ENCODE data around the gene RAPGEF5.

The RAPGEF5 gene

GRCh38 chr7:22385326-22385725 lies 28.4 kb upstream of the RAPGEF5 start:
- intact Hi-C loops (cut with DNase I) = no loop called here
- no peak for DNase-seq

GRCh38 chr7:22380333-22380732 lies 23.4 kb upstream of the RAPGEF5 start:
- intact Hi-C loops (cut with DNase I) = no loop called here
- no peak for DNase-seq

- intact Hi-C loops (cut with DNase I) = no loop called here
- DNase-seq = peak in 1 of 10 donors; percentile 45
Observed at GRCh38 chr7:22378199-22378980, 21.4 kb upstream of the RAPGEF5 start.

- DNase-seq = peak in 2 of 10 donors; percentile 33 to 43
- intact Hi-C loops (cut with DNase I) = no loop called here
Observed at GRCh38 chr7:22377703-22378102, 20.7 kb upstream of the RAPGEF5 start.

GRCh38 chr7:22375359-22376048 lies 18.6 kb upstream of the RAPGEF5 start:
- intact Hi-C loops (cut with DNase I) = no loop called here
- DNase-seq = peak in 1 of 10 donors; percentile 25

- intact Hi-C loops (cut with DNase I) = no loop called here
- no peak for DNase-seq
Observed at GRCh38 chr7:22373911-22374310, 17.0 kb upstream of the RAPGEF5 start.

GRCh38 chr7:22373388-22373787 lies 16.4 kb upstream of the RAPGEF5 start:
- intact Hi-C loops (cut with DNase I) = no loop called here
- no peak for DNase-seq

GRCh38 chr7:22372863-22373262 lies 15.9 kb upstream of the RAPGEF5 start:
- intact Hi-C loops (cut with DNase I) = no loop called here

GRCh38 chr7:22371878-22372277 lies 14.9 kb upstream of the RAPGEF5 start:
- DNase-seq = no peak
- intact Hi-C loops (cut with DNase I) = no loop called here

More at GRCh38 chr7:22372863-22373262, 15.9 kb upstream of the RAPGEF5 start:
- no peak for DNase-seq

GRCh38 chr7:22364900-22365299 lies 7.9 kb upstream of the RAPGEF5 start:
- intact Hi-C loops (cut with DNase I) = no loop called here
- DNase-seq = peak in 2 of 10 donors; percentile 30 to 35

- intact Hi-C loops (cut with DNase I) = no loop called here
- peak in 1 of 10 donors; percentile 19 for DNase-seq
Observed at GRCh38 chr7:22363756-22364422, 6.9 kb upstream of the RAPGEF5 start.

- DNase-seq = no peak
- intact Hi-C loops (cut with DNase I) = no loop called here
Observed at GRCh38 chr7:22361795-22362194, 4.8 kb upstream of the RAPGEF5 start.

GRCh38 chr7:22361320-22361719 lies 4.4 kb upstream of the RAPGEF5 start:
- no peak for DNase-seq
- intact Hi-C loops (cut with DNase I) = no loop called here

GRCh38 chr7:22358820-22359697 lies 2.1 kb upstream of the RAPGEF5 start:
- intact Hi-C loops (cut with DNase I) = no loop called here
- DNase-seq = no peak

- intact Hi-C loops (cut with DNase I) = no loop called here
- DNase-seq = peak in 1 of 10 donors; percentile 72
Observed at GRCh38 chr7:22357311-22358175, 589 bp upstream of the RAPGEF5 start.

GRCh38 chr7:22356010-22356691 lies 803 bp downstream of the RAPGEF5 start:
- peak in 4 of 10 donors; percentile 15 to 83 (median 78) for DNase-seq
- intact Hi-C loops (cut with DNase I) = no loop called here

- DNase-seq = no peak
- intact Hi-C loops (cut with DNase I) = no loop called here
Observed at GRCh38 chr7:22355620-22356009, 1.3 kb downstream of the RAPGEF5 start.

GRCh38 chr7:22354462-22354861 lies 2.5 kb downstream of the RAPGEF5 start:
- DNase-seq = no peak
- intact Hi-C loops (cut with DNase I) = no loop called here

- DNase-seq = no peak
- intact Hi-C loops (cut with DNase I) = no loop called here
Observed at GRCh38 chr7:22352887-22353286, 4.1 kb downstream of the RAPGEF5 start.
